K562 (cell line): ENCODE data around the gene TRIM69. TPM values are rescaled to one million over a fixed set of nuclear protein-coding genes. Genes with fewer than 3 reads are reported as not detected.
A peak's percentile ranks its signal among the peaks of the same experiment; 100 is the strongest.

Experiments used
- ARID1B ChIP-seq: fragments of 450-650 bp; IDR thresholded peaks from 2 replicates; pipeline ENCODE4 v1.6.1; 2016; ENCODE audit warnings: antibody characterized with exemption, mild to moderate bottlenecking, inconsistent platforms
- C11orf30 ChIP-seq: fragments of 450-650 bp; IDR thresholded peaks from 2 replicates; pipeline ENCODE4 v1.6.1; 2016; ENCODE audit warnings: low read depth, mild to moderate bottlenecking
- CBFA2T2 ChIP-seq: fragments of 450-650 bp; conservative IDR thresholded peaks from 2 replicates; pipeline ENCODE4 v1.6.1; 2017; ENCODE audit warnings: mild to moderate bottlenecking
- CCAR2 ChIP-seq: fragments of 200-400 bp; formaldehyde crosslinking; IDR thresholded peaks from 2 replicates; pipeline ENCODE4 v1.6.1; 2017; ENCODE audit warnings: mild to moderate bottlenecking, low read depth, low read length
- FOXK2 ChIP-seq, 2 experiments: fragments of 450-650 bp; IDR thresholded peaks in 1 of 2; conservative IDR thresholded peaks in 1 of 2; 2 replicates each; pipeline ENCODE4 v1.6.1; 2016; ENCODE audit warnings: low read depth in 2 of 2, mild to moderate bottlenecking in 1 of 2
- HMBOX1 ChIP-seq: sonication (generic); IDR thresholded peaks from 2 replicates; pipeline ENCODE4 v1.6.1; 2016
- KDM1A ChIP-seq, 2 experiments: fragments of 450-650 bp; IDR thresholded peaks; 2 replicates each; pipeline ENCODE4 v1.6.1; 2016; ENCODE audit warnings: mild to moderate bottlenecking in 2 of 2
- LEF1 ChIP-seq: fragments of 450-650 bp; IDR thresholded peaks from 2 replicates; pipeline ENCODE4 v1.6.1; 2016; ENCODE audit warnings: mild to moderate bottlenecking
- MAZ ChIP-seq, 2 experiments: fragments of 450-650 bp in 1 of 2; sonication (generic) in 1 of 2; formaldehyde crosslinking; IDR thresholded peaks in 1 of 2; conservative IDR thresholded peaks in 1 of 2; 2 replicates each; pipeline versions ENCODE4 v1.4.0 to v1.5.0; 2020; ENCODE audit warnings: mild to moderate bottlenecking in 1 of 2, missing genetic modification reagents in 1 of 2
- NFRKB ChIP-seq: fragments of 450-650 bp; IDR thresholded peaks from 2 replicates; pipeline ENCODE4 v1.6.1; 2016; ENCODE audit warnings: low read depth
- NR2C2 ChIP-seq, 2 experiments: fragments of 200-800 bp in 1 of 2; sonication (Bioruptor generic) in 1 of 2; sonication (generic) in 1 of 2; formaldehyde crosslinking in 1 of 2; IDR thresholded peaks; 2 replicates each; pipeline versions ENCODE4 v1.6.1 to v1.8.0; 2016 to 2022; ENCODE audit warnings: mild to moderate bottlenecking in 1 of 2, missing compliant biosample characterization in 1 of 2, missing genetic modification characterization in 1 of 2, missing genetic modification reagents in 1 of 2
- PKNOX1 ChIP-seq: fragments of 450-650 bp; IDR thresholded peaks from 2 replicates; pipeline ENCODE4 v1.6.1; 2016
- PTBP1 ChIP-seq: fragments of 200-400 bp; formaldehyde crosslinking; IDR thresholded peaks from 2 replicates; pipeline ENCODE4 v1.6.1; 2017; ENCODE audit warnings: low read depth, low read length
- SMAD1 ChIP-seq: fragments of 150-350 bp; IDR thresholded peaks from 2 replicates; pipeline ENCODE4 v1.6.1; 2014; ENCODE audit warnings: low read length, low read depth; ENCODE audit not compliant: partially characterized antibody
- SRSF7 ChIP-seq: fragments of 200-400 bp; formaldehyde crosslinking; optimal IDR thresholded peaks from 2 replicates; pipeline ENCODE3; 2017; ENCODE audit warnings: mild to moderate bottlenecking, low read depth, low read length
- polyA plus RNA-seq, 8 experiments: library from polyadenylated mRNA; depleted of rRNA in 4 of 8; stranded (reverse) in 5 of 8; unstranded in 3 of 8; fragments of >200 nt; fragmentation: Nextera tagmentation in 2 of 8; fragmentation: Illumina TruSeq in 1 of 8; extraction: Ambion mirVana in 2 of 8; extraction: Trizol in 1 of 8; gene quantifications; 2 replicates each; pipeline versions ENCODE4 v1.2.1 to v1.2.3, GENCODE V29; 2011 to 2014; ENCODE audit warnings: inconsistent platforms in 1 of 8, missing spikeins in 1 of 8
- total RNA-seq, 7 experiments: library from RNA; depleted of rRNA in 6 of 7; stranded (reverse); fragments of >200 nt in 6 of 7; fragmentation: Illumina TruSeq in 2 of 7; extraction: Trizol in 2 of 7; gene quantifications; 2 replicates each; pipeline versions ENCODE4 v1.2.1 to v1.2.3, GENCODE V29; 2011 to 2021; ENCODE audit warnings: low replicate concordance in 1 of 7
- TF ChIP-seq, protein P1 (sequence below): fragments of 450-650 bp; IDR thresholded peaks from 2 replicates; pipeline ENCODE4 v1.6.1; 2014; ENCODE audit warnings: low read depth, mild to moderate bottlenecking, moderate library complexity, borderline replicate concordance
- TF ChIP-seq, protein P2 (sequence below): fragments of 450-650 bp; IDR thresholded peaks from 2 replicates; pipeline ENCODE4 v1.6.1; 2018; ENCODE audit not compliant: partially characterized antibody
- TF ChIP-seq, protein P3 (sequence below): fragments of 200-800 bp; sonication (Bioruptor generic); IDR thresholded peaks from 2 replicates; pipeline ENCODE4 v1.6.1; 2017; ENCODE audit warnings: missing genetic modification characterization, missing compliant biosample characterization

The TRIM69 gene
- total and polyA plus RNA-seq, 9 of the 15 experiments (the other 6 are each of a cell fraction or from before 2014, with no cell fraction given), result 1.0 to 4.3 (median 2.3) TPM

GRCh38 chr15:44735482-44736180, 697 bp upstream of the TRIM69 start (continued):
- TF ChIP-seq, protein P1, sequence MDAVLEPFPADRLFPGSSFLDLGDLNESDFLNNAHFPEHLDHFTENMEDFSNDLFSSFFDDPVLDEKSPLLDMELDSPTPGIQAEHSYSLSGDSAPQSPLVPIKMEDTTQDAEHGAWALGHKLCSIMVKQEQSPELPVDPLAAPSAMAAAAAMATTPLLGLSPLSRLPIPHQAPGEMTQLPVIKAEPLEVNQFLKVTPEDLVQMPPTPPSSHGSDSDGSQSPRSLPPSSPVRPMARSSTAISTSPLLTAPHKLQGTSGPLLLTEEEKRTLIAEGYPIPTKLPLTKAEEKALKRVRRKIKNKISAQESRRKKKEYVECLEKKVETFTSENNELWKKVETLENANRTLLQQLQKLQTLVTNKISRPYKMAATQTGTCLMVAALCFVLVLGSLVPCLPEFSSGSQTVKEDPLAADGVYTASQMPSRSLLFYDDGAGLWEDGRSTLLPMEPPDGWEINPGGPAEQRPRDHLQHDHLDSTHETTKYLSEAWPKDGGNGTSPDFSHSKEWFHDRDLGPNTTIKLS, result 0 out of 2 replicates have a peak, but pooled peaks have one; percentile 21
- TF ChIP-seq PTBP1 (no peak), SRSF7 (no peak), FOXK2 (conservative IDR thresholded peaks at IDR 0.05 in 1 of 2, IDR thresholded peaks at IDR 0.05 in 1 of 2; ENCODE audit: low read depth in 2 of 2) (peak in 1 of 2 experiments; percentile 54; a peak in 2 of 4 replicates), KDM1A (IDR thresholded peaks at IDR 0.05) (peak; percentile 36 to 68; a peak in 2 of 4 replicates), PKNOX1 (0 out of 2 replicates have a peak, but pooled peaks have one; percentile 25), HMBOX1 (peak; percentile 93), SMAD1 (no peak), ARID1B (peak; percentile 58), CBFA2T2 (0 out of 2 replicates have a peak, but pooled peaks have one; percentile 10), C11orf30 (peak; percentile 31; the same call in 1 of the 2 replicates), NFRKB (peak; percentile 71; the same call in 1 of the 2 replicates), LEF1 (peak; percentile 91), CCAR2 (no peak), NR2C2 (CRISPR knock-in tag; IDR thresholded peaks at IDR 0.05) (no peak), NR2C2 (tag; IDR thresholded peaks at IDR 0.05) (peak; percentile 65), MAZ (CRISPR knock-in tag; conservative IDR thresholded peaks at IDR 0.05 in 1 of 2, IDR thresholded peaks at IDR 0.05 in 1 of 2) (peak in 1 of 2 experiments; percentile 27; a peak in 1 of 4 replicates)
- TF ChIP-seq, protein P2, sequence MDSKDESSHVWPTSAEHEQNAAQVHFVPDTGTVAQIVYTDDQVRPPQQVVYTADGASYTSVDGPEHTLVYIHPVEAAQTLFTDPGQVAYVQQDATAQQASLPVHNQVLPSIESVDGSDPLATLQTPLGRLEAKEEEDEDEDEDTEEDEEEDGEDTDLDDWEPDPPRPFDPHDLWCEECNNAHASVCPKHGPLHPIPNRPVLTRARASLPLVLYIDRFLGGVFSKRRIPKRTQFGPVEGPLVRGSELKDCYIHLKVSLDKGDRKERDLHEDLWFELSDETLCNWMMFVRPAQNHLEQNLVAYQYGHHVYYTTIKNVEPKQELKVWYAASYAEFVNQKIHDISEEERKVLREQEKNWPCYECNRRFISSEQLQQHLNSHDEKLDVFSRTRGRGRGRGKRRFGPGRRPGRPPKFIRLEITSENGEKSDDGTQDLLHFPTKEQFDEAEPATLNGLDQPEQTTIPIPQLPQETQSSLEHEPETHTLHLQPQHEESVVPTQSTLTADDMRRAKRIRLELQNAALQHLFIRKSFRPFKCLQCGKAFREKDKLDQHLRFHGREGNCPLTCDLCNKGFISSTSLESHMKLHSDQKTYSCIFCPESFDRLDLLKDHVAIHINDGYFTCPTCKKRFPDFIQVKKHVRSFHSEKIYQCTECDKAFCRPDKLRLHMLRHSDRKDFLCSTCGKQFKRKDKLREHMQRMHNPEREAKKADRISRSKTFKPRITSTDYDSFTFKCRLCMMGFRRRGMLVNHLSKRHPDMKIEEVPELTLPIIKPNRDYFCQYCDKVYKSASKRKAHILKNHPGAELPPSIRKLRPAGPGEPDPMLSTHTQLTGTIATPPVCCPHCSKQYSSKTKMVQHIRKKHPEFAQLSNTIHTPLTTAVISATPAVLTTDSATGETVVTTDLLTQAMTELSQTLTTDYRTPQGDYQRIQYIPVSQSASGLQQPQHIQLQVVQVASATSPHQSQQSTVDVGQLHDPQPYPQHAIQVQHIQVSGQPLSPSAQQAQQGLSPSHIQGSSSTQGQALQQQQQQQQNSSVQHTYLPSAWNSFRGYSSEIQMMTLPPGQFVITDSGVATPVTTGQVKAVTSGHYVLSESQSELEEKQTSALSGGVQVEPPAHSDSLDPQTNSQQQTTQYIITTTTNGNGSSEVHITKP, result peak; percentile 53
- TF ChIP-seq, protein P3, sequence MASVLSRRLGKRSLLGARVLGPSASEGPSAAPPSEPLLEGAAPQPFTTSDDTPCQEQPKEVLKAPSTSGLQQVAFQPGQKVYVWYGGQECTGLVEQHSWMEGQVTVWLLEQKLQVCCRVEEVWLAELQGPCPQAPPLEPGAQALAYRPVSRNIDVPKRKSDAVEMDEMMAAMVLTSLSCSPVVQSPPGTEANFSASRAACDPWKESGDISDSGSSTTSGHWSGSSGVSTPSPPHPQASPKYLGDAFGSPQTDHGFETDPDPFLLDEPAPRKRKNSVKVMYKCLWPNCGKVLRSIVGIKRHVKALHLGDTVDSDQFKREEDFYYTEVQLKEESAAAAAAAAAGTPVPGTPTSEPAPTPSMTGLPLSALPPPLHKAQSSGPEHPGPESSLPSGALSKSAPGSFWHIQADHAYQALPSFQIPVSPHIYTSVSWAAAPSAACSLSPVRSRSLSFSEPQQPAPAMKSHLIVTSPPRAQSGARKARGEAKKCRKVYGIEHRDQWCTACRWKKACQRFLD, result no peak
